H1 (cell line): ENCODE measurements around the gene PRSS48. TPM values are rescaled to one million over a fixed set of nuclear protein-coding genes. Genes with fewer than 3 reads are reported as not detected.
A peak's percentile ranks its signal among the peaks of the same experiment; 100 is the strongest.

Experiments used
- ASH2L ChIP-seq: fragments of 200-600, 300-600 bp; sonication (generic); IDR thresholded peaks from one replicate; pipeline ENCODE4 v1.7.1; 2017; ENCODE audit warnings: low read length
- BACH1 ChIP-seq: IDR thresholded peaks from 2 replicates; pipeline ENCODE4 v1.6.1; 2012; ENCODE audit warnings: low read length, improper control_type of control experiment
- BCL11A ChIP-seq, 2 experiments: IDR thresholded peaks; one replicate each; pipeline ENCODE4 v1.6.1; 2011; ENCODE audit warnings: low read depth in 2 of 2, low read length in 2 of 2, mild to moderate bottlenecking in 2 of 2
- CEBPB ChIP-seq: IDR thresholded peaks from 2 replicates; pipeline ENCODE4 v1.6.1; 2012; ENCODE audit warnings: low read depth, low read length
- CHD2 ChIP-seq: IDR thresholded peaks from 2 replicates; pipeline ENCODE4 v1.6.1; 2012; ENCODE audit warnings: low read length, improper control_type of control experiment
- CREB1 ChIP-seq: IDR thresholded peaks from 2 replicates; pipeline ENCODE4 v1.6.1; 2012; ENCODE audit warnings: inconsistent platforms
- CTBP2 ChIP-seq: IDR thresholded peaks from 2 replicates; pipeline ENCODE4 v1.7.0; 2011; ENCODE audit warnings: borderline replicate concordance, mild to moderate bottlenecking, moderate library complexity, mixed read lengths, low read length; ENCODE audit not compliant: insufficient read depth, insufficient read length
- E2F6 ChIP-seq: IDR thresholded peaks from 2 replicates; pipeline ENCODE4 v1.6.1; 2012; ENCODE audit warnings: inconsistent platforms
- EZH2 ChIP-seq: fragments of 200-600 bp; sonication (generic); IDR thresholded peaks from 2 replicates; pipeline ENCODE4 v1.7.1; 2012; ENCODE audit warnings: low read depth, mild to moderate bottlenecking, moderate library complexity, low read length, inconsistent platforms; ENCODE audit not compliant: severe bottlenecking
- FOSL1 ChIP-seq: IDR thresholded peaks from 2 replicates; pipeline ENCODE4 v1.6.1; 2011; ENCODE audit warnings: mild to moderate bottlenecking, low read depth, low read length, moderate library complexity; ENCODE audit not compliant: insufficient read depth
- HDAC6 ChIP-seq: IDR thresholded peaks from one replicate; pipeline ENCODE4 v1.7.1; 2012; ENCODE audit warnings: low read depth, mild to moderate bottlenecking, inconsistent platforms, low read length, moderate library complexity
- KDM4A ChIP-seq: IDR thresholded peaks from one replicate; pipeline ENCODE4 v1.7.1; 2012; ENCODE audit warnings: low read depth, mild to moderate bottlenecking, moderate library complexity, low read length, inconsistent platforms; ENCODE audit not compliant: severe bottlenecking
- KDM5A ChIP-seq: fragments of 200-600 bp; IDR thresholded peaks from 2 replicates; pipeline ENCODE4 v1.7.1; 2012; ENCODE audit warnings: mild to moderate bottlenecking, low read length, inconsistent platforms, mixed read lengths
- MAX ChIP-seq: IDR thresholded peaks from 2 replicates; pipeline ENCODE4 v1.6.1; 2012; ENCODE audit warnings: inconsistent platforms
- NRF1 ChIP-seq: IDR thresholded peaks from 2 replicates; pipeline ENCODE4 v1.6.1; 2011; ENCODE audit warnings: mild to moderate bottlenecking, low read depth, low read length, improper control_type of control experiment
- PHF8 ChIP-seq: fragments of 200-600 bp; sonication (generic); conservative IDR thresholded peaks from 2 replicates; pipeline ENCODE4 v1.7.1; 2012; ENCODE audit warnings: low read depth, mild to moderate bottlenecking, inconsistent platforms, low read length, moderate library complexity
- POLR2A ChIP-seq, 2 experiments: IDR thresholded peaks; 1 replicate in 1 of 2; 2 replicates in 1 of 2; pipeline ENCODE4 v1.6.1; 2011; ENCODE audit warnings: low read depth in 2 of 2, low read length in 2 of 2, mild to moderate bottlenecking in 2 of 2; ENCODE audit errors: control extremely low read depth in 1 of 2
- RAD21 ChIP-seq, 2 experiments: IDR thresholded peaks in 1 of 2; conservative IDR thresholded peaks in 1 of 2; 2 replicates each; pipeline ENCODE4 v1.6.1; 2011; ENCODE audit warnings: low read depth in 2 of 2, low read length in 2 of 2, improper control_type of control experiment in 1 of 2, inconsistent platforms in 1 of 2, mild to moderate bottlenecking in 1 of 2, moderate library complexity in 1 of 2
- SP4 ChIP-seq: IDR thresholded peaks from 2 replicates; pipeline ENCODE4 v1.6.1; 2012; ENCODE audit warnings: low read length, inconsistent platforms
- SRF ChIP-seq: IDR thresholded peaks from 2 replicates; pipeline ENCODE4 v1.6.1; 2011; ENCODE audit warnings: mild to moderate bottlenecking, low read depth, low read length, moderate library complexity
- SUZ12 ChIP-seq: fragments of 200-600 bp; sonication (generic); IDR thresholded peaks from 2 replicates; pipeline ENCODE4 v1.6.1; 2012; ENCODE audit warnings: mild to moderate bottlenecking, inconsistent platforms, low read length, moderate library complexity, mixed read lengths
- TAF1 ChIP-seq: IDR thresholded peaks from 2 replicates; pipeline ENCODE4 v1.6.1; 2011; ENCODE audit warnings: mild to moderate bottlenecking, low read depth, low read length
- TBP ChIP-seq: IDR thresholded peaks from 2 replicates; pipeline ENCODE4 v1.6.1; 2011; ENCODE audit warnings: low read depth, low read length, improper control_type of control experiment
- ZNF274 ChIP-seq: IDR thresholded peaks from 2 replicates; pipeline ENCODE4 v1.7.0; 2012; ENCODE audit warnings: low read length, borderline replicate concordance; ENCODE audit errors: extremely low read depth
- polyA plus RNA-seq, 7 experiments: library from polyadenylated mRNA; depleted of rRNA in 3 of 7; stranded (reverse) in 5 of 7; unstranded in 2 of 7; fragments of >200 nt in 5 of 7; fragments of 200-250 nt in 2 of 7; gene quantifications; 1 replicate in 5 of 7; 2 replicates in 1 of 7; 4 replicates in 1 of 7; pipeline versions ENCODE4 v1.2.1 to v1.2.3, GENCODE V29; 2011 to 2013; ENCODE audit warnings: missing spikeins in 2 of 7, mixed read lengths in 2 of 7
- total RNA-seq: library from RNA; stranded (reverse); fragmentation: NEBNext Ultra II Directional; extraction: Animal tissue kit (Norgen Biotek cat#: 25700); gene quantifications from 2 replicates; pipeline ENCODE4 v1.2.1, GENCODE V29; 2021

PRSS48 gene
- total and polyA plus RNA-seq, 2 of the 8 experiments (the other 6 are each of a cell fraction or from before 2014, with no cell fraction given) = not detected

- no peak for TF ChIP-seq CTBP2
- TF ChIP-seq E2F6 = peak; percentile 52
- no peak for TF ChIP-seq SP4
- peak in 1 of 2 experiments; percentile 4; a peak in 2 of 3 replicates for TF ChIP-seq POLR2A (IDR thresholded peaks at IDR 0.05; ENCODE audit: control extremely low read depth in 1 of 2, low read depth in 2 of 2, low read length in 2 of 2)
- no peak for TF ChIP-seq FOSL1
- no peak; the same call in none of the 2 replicates for TF ChIP-seq MAX
- no peak for TF ChIP-seq HDAC6
- TF ChIP-seq ASH2L = peak; percentile 73
- no peak for TF ChIP-seq BCL11A (IDR thresholded peaks at IDR 0.05; ENCODE audit: low read depth in 2 of 2, low read length in 2 of 2)
- no peak for TF ChIP-seq CHD2
- no peak for TF ChIP-seq SUZ12
- no peak for TF ChIP-seq ZNF274
- TF ChIP-seq EZH2 = no peak
- peak; percentile 68; the same call in 1 of the 2 replicates for TF ChIP-seq PHF8
- peak; percentile 31; the same call in 1 of the 2 replicates for TF ChIP-seq TBP
- peak; percentile 70 for TF ChIP-seq KDM4A
- TF ChIP-seq KDM5A = no peak
- TF ChIP-seq NRF1 = no peak
- no peak for TF ChIP-seq CEBPB
- TF ChIP-seq SRF = no peak
- TF ChIP-seq RAD21 (IDR thresholded peaks at IDR 0.05 in 1 of 2, conservative IDR thresholded peaks at IDR 0.05 in 1 of 2; ENCODE audit: low read depth in 2 of 2, low read length in 2 of 2) = no peak
- TF ChIP-seq BACH1 = no peak
- TF ChIP-seq TAF1 = peak; percentile 57; the same call in 1 of the 2 replicates
- TF ChIP-seq CREB1 = no peak
Measured at GRCh38 chr4:151325111-151325948, 48.4 kb downstream of the PRSS48 start, which contains the start of gene SH3D19 (continued).
